ENCODE data around the gene NRXN2.

- no peak for TF ChIP-seq GATA3 (IDR thresholded peaks at IDR 0.05; ENCODE audit: low read depth, low read length)
- no peak for TF ChIP-seq GATA2 (IDR thresholded peaks at IDR 0.05; ENCODE audit: low read depth, low read length)
Observed at GRCh38 chr11:64606796-64607380, 116.1 kb downstream of the NRXN2 start.
